Activated CD8-positive, alpha-beta T cell treated with anti-CD3 and anti-CD28 coated beads for 36 hours (primary cell): Measurements from ENCODE around the gene PARP2. TPM values are rescaled to one million over a fixed set of nuclear protein-coding genes. Genes with fewer than 3 reads are reported as not detected.
"Not testable (repeated sequence)": the region's sequence is repeated elsewhere in the genome, so short reads cannot be mapped to it uniquely, and the experiment has no call there.

Experiments
- ATAC-seq: fragments of 200-7000 bp; cut with Tn5 transposase; one replicate; pipeline ENCODE4 v1.10.0; 2021; ENCODE audit warnings: mild to moderate bottlenecking, moderate library complexity
- CTCF ChIA-PET: fragments of 350-600 bp; sonication (Branson Sonifier 250); formaldehyde crosslinking; loops from one replicate; lab custom pipeline; 2021; ENCODE audit warnings: antibody characterized with exemption; lab: Charles Lee
- POLR2A ChIA-PET: fragments of 350-600 bp; sonication (Branson Sonifier 250); formaldehyde crosslinking; loops from one replicate; lab custom pipeline; 2021; ENCODE audit warnings: antibody characterized with exemption; lab: Charles Lee
- DNase-seq: peaks from one replicate; pipeline ENCODE4 v3.0.0-alpha.2; 2020
- H3K27ac Mint-ChIP-seq: one replicate; pipeline ENCODE4 v1.8.0; 2021; ENCODE audit warnings: mild to moderate bottlenecking, mixed read lengths
- H3K27me3 Mint-ChIP-seq: one replicate; pipeline ENCODE4 v1.8.0; 2021; ENCODE audit warnings: mixed read lengths
- H3K36me3 Mint-ChIP-seq: one replicate; pipeline ENCODE4 v1.8.0; 2021; ENCODE audit warnings: low read depth, mixed read lengths
- H3K4me1 Mint-ChIP-seq: one replicate; pipeline ENCODE4 v1.8.0; 2021; ENCODE audit warnings: low read depth, mixed read lengths
- H3K4me3 Mint-ChIP-seq: one replicate; pipeline ENCODE4 v1.8.0; 2021; ENCODE audit warnings: mild to moderate bottlenecking, moderate library complexity, mixed read lengths
- H3K9me3 Mint-ChIP-seq: one replicate; pipeline ENCODE4 v1.8.0; 2021; ENCODE audit warnings: mixed read lengths
- CTCF ChIP-seq: fragments of 200-600 bp; IDR thresholded peaks from one replicate; pipeline ENCODE4 v1.8.0; 2022; ENCODE audit warnings: antibody characterized with exemption, mild to moderate bottlenecking
- intact Hi-C: fragments of 100-400 bp; cut with micrococcal nuclease; formaldehyde crosslinking; loops from one replicate; pipeline ENCODE4 v1.10.0; 2022
- total RNA-seq, 2 experiments: library from RNA; stranded (reverse); gene quantifications; one replicate each; pipeline ENCODE4 v1.2.3, GENCODE V29; 2021

Gene PARP2
- total RNA-seq, 2 experiments from 2014 or later: 45.7 to 46.5 TPM

DNA sequence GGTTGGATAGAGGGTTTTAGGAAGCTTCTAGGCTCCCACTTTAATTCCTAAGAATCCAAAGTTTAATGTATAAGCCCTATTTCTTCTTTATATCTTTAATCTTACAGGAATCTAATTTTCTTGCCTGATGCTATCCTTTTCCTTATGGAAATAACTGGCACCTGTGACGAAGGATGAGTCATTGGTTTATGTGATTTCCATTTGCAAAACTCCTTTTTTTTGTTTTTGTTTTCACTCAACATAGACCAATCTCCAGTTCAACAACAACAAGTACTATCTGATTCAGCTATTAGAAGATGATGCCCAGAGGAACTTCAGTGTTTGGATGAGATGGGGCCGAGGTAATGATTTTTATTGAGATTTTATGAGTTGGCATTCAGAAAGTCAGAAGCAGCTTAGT, 6.8 kb downstream of the PARP2 start:
- no peaks in the 10 kb centered on the region for H3K4me1 Mint-ChIP-seq
- DNase-seq: no peak
- CTCF ChIA-PET: interaction anchor here (0.8 to 2.0 kb wide), 3 partner anchors 10 to 22 kb away, joined by 3 to 9 read pairs (median 4); no protein-coding TSS in a partner anchor
- intact Hi-C loops: no loop called here
- H3K9me3 Mint-ChIP-seq: no peaks in the 10 kb centered on the region
- no peak overlapping the region for H3K27ac Mint-ChIP-seq
- peaks cover 48% of the 10 kb centered on the region for H3K36me3 Mint-ChIP-seq
- TF ChIP-seq CTCF: no peak
- H3K4me3 Mint-ChIP-seq: no peak overlapping the region
- no peaks in the 10 kb centered on the region for H3K27me3 Mint-ChIP-seq
- ATAC-seq: no peak
- POLR2A ChIA-PET: no interaction called here

- no peak for ATAC-seq
- peaks cover 47% of the 10 kb centered on the region for H3K36me3 Mint-ChIP-seq
- H3K27ac Mint-ChIP-seq: no peak overlapping the region
- intact Hi-C loops: no loop called here
- no peaks in the 10 kb centered on the region for H3K27me3 Mint-ChIP-seq
- DNase-seq: no peak
- no peaks in the 10 kb centered on the region for H3K4me1 Mint-ChIP-seq
- H3K9me3 Mint-ChIP-seq: no peaks in the 10 kb centered on the region
- ChIA-PET CTCF (interaction anchor here (1.6 to 2.0 kb wide), 2 partner anchors 16 to 23 kb away, joined by 4 to 9 read pairs; no protein-coding TSS in a partner anchor), POLR2A (interaction anchor here (1.1 kb wide), 1 partner anchor 27 kb away, joined by 3 read pairs; no protein-coding TSS in a partner anchor)
- no peak for TF ChIP-seq CTCF
- H3K4me3 Mint-ChIP-seq: no peak overlapping the region
Observed at GRCh38 chr14:20350860-20351259, 7.4 kb downstream of the PARP2 start.

- Mint-ChIP-seq H3K4me3 (no peak overlapping the region), H3K4me1 (peaks cover 10% of the 10 kb centered on the region), H3K9me3 (no peaks in the 10 kb centered on the region), H3K27ac (no peak overlapping the region), H3K27me3 (no peaks in the 10 kb centered on the region), H3K36me3 (peaks cover 54% of the 10 kb centered on the region)
- POLR2A ChIA-PET: interaction anchor here (1.1 to 2.2 kb wide), 2 partner anchors 13 to 45 kb away, joined by 3 to 14 read pairs; partner anchors contain the start of gene PARP2
- no peak for TF ChIP-seq CTCF
- intact Hi-C loops: no loop called here
- DNase-seq: no peak
- ATAC-seq: no peak
- CTCF ChIA-PET: interaction anchor here (0.7 to 2.2 kb wide), 4 partner anchors 13 to 33 kb away, joined by 3 to 7 read pairs (median 4); partner anchors contain the start of gene PARP2
Observed at GRCh38 chr14:20356422-20356821, 13.0 kb downstream of the PARP2 start.

DNA sequence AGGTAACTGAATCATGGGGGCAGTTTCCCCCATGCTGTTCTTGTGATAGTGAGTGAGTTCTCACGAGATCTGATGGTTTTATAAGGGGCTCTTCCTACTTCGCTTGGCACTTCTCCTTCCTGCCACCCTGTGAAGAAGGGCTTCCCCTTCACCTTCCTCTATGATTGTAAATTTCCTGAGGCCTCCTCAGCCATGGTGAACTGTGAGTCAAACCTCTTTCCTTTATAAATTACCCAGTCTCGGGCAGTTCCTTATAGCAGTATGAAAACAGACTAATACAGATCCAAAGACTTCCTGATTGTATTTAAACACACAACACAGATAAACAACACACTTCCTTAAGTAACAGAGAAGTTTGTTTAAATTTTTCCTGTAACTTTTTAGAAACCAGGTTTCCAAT, 15.0 kb downstream of the PARP2 start:
- peaks cover 51% of the 10 kb centered on the region for H3K36me3 Mint-ChIP-seq
- peak overlapping the region; percentile 16 for H3K27ac Mint-ChIP-seq

GRCh38 chr14:20365928-20366327, 22.5 kb downstream of the PARP2 start:
- Mint-ChIP-seq H3K4me3 (no peak overlapping the region), H3K36me3 (peaks cover 31% of the 10 kb centered on the region), H3K27ac (no peak overlapping the region), H3K9me3 (no peaks in the 10 kb centered on the region), H3K4me1 (peaks cover 17% of the 10 kb centered on the region), H3K27me3 (no peaks in the 10 kb centered on the region)
- POLR2A ChIA-PET: interaction anchor here (0.8 to 1.8 kb wide), 2 partner anchors 9 to 24 kb away, joined by 3 to 5 read pairs; no protein-coding TSS in a partner anchor
- ATAC-seq (no peak), DNase-seq (no peak)
- CTCF ChIA-PET: interaction anchor here (1.6 kb wide), 1 partner anchor 15 kb away, joined by 4 read pairs; no protein-coding TSS in a partner anchor
- TF ChIP-seq CTCF: no peak
- intact Hi-C loops: no loop called here

More for the DNA sequence above, 15.0 kb downstream of the PARP2 start:
- intact Hi-C loops, H3K27me3 Mint-ChIP-seq, H3K9me3 Mint-ChIP-seq, CTCF ChIA-PET, ATAC-seq, POLR2A ChIA-PET, H3K4me3 Mint-ChIP-seq, DNase-seq: not testable (repeated sequence)
- H3K4me1 Mint-ChIP-seq: peaks cover 10% of the 10 kb centered on the region
